Neural crest cell (in vitro differentiated cells): ENCODE data around the gene GLYATL2. TPM values are rescaled to one million over a fixed set of nuclear protein-coding genes. Genes with fewer than 3 reads are reported as not detected.

ENCODE experiments used
- DNase-seq: peaks from one replicate; pipeline ENCODE4 v3.0.0; 2021; ENCODE audit warnings: low read depth, mixed read lengths, low spot score
- H3K27ac Mint-ChIP-seq: one replicate; pipeline ENCODE4 v1.8.0; 2021; ENCODE audit warnings: mild to moderate bottlenecking, mixed read lengths; ENCODE audit not compliant: unreplicated experiment
- H3K27me3 Mint-ChIP-seq: 2 replicates; pipeline ENCODE4 v1.8.0; 2021; ENCODE audit warnings: low read depth, mild to moderate bottlenecking, mixed read lengths
- H3K36me3 Mint-ChIP-seq: 2 replicates; pipeline ENCODE4 v1.8.0; 2021; ENCODE audit warnings: low read depth, mild to moderate bottlenecking, mixed read lengths
- H3K4me1 Mint-ChIP-seq: 2 replicates; pipeline ENCODE4 v1.8.0; 2021; ENCODE audit warnings: mixed read lengths
- H3K4me3 Mint-ChIP-seq: one replicate; pipeline ENCODE4 v1.8.0; 2021; ENCODE audit warnings: mild to moderate bottlenecking, mixed read lengths
- H3K9me3 Mint-ChIP-seq: 2 replicates; pipeline ENCODE4 v1.8.0; 2021; ENCODE audit warnings: mixed read lengths
- long read RNA-seq: library from polyadenylated mRNA; unstranded; transcript quantifications from one replicate; pipeline ENCODE4 v2.0.0, GENCODE V29; 2020
- total RNA-seq: library from RNA; stranded (reverse); gene quantifications from 2 replicates; pipeline ENCODE4 v1.2.1, GENCODE V29; 2021
- TF ChIP-seq, protein P1 (sequence below): fragments of 200-600 bp; sonication (generic); conservative IDR thresholded peaks from 2 replicates; pipeline ENCODE4 v1.5.0; 2021; ENCODE audit warnings: antibody characterized with exemption, mild to moderate bottlenecking

Gene GLYATL2, protein sequence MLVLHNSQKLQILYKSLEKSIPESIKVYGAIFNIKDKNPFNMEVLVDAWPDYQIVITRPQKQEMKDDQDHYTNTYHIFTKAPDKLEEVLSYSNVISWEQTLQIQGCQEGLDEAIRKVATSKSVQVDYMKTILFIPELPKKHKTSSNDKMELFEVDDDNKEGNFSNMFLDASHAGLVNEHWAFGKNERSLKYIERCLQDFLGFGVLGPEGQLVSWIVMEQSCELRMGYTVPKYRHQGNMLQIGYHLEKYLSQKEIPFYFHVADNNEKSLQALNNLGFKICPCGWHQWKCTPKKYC
- total RNA-seq = 2.3 and 2.4 TPM in 2 replicates
- long read RNA-seq, partial matches to known transcripts = 3 of 12 reads
- long read RNA-seq, other reads (novel, unspliced or antisense) = 9 of 12 reads

DNA sequence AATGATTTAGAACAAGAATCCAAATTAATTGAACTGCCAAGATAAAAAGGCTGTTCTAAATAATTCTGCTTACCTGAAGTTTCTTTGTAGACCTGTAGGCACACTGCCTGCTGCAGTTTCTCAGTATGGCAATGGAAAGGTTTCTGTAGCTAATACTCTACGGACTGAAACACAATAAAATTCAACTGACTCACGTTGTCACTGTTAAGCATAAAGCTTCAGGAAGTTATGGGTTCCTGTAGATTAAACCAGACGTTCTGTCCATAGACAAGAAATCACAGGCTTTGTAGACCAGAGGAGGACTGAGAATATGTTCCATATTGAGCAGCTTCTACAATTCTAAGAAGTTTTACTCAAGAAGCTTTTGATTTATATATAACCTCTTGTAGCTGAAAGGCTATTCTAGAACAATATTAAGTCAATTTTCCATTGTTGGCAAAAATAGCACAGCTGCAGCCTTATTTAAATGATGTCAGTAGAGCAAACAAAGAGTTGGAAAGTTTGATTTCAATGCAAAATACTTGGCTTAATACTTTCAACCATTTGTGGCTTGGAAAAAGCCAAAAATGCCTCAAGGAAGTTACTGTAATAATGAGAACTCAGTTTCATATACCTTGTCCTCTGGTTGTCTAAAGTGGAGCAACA is at the start of gene GLYATL2:
Gene GLYATL2 (minus strand): TSS at position 344 of the 645 bp plus-strand sequence. CDS start 5,092 bp downstream, outside the sequence.
- no peaks in the 10 kb centered on the region for H3K9me3 Mint-ChIP-seq
- no peaks in the 10 kb centered on the region for H3K4me1 Mint-ChIP-seq
- no peak within 1 kb of the TSS for H3K27ac Mint-ChIP-seq
- DNase-seq = no peak
- H3K27me3 Mint-ChIP-seq = no peaks in the 10 kb centered on the region
- TF ChIP-seq, protein P1, sequence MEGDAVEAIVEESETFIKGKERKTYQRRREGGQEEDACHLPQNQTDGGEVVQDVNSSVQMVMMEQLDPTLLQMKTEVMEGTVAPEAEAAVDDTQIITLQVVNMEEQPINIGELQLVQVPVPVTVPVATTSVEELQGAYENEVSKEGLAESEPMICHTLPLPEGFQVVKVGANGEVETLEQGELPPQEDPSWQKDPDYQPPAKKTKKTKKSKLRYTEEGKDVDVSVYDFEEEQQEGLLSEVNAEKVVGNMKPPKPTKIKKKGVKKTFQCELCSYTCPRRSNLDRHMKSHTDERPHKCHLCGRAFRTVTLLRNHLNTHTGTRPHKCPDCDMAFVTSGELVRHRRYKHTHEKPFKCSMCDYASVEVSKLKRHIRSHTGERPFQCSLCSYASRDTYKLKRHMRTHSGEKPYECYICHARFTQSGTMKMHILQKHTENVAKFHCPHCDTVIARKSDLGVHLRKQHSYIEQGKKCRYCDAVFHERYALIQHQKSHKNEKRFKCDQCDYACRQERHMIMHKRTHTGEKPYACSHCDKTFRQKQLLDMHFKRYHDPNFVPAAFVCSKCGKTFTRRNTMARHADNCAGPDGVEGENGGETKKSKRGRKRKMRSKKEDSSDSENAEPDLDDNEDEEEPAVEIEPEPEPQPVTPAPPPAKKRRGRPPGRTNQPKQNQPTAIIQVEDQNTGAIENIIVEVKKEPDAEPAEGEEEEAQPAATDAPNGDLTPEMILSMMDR = no peak
- H3K36me3 Mint-ChIP-seq = no peaks in the 10 kb centered on the region
- no peak within 1 kb of the TSS for H3K4me3 Mint-ChIP-seq

DNA sequence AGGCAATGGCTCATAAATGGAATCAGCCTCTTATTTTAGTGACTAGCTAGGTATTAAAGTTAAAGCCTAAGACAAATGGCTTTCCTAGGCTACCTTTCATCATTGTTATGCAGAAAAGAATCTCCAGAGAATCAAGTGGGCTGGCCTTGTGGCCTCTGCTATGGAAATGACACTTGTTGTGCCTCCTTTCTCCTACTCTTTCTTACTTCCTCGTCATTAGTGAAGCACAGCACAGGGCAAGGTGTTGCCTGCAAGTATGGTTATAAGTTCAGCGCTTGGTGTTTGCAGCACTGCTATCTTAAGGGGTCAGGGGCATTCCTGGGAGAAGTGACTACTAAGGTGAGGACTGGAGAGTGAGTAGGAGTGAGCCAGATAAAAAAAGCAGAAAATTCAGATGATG is 49.4 kb upstream of the GLYATL2 start:
- H3K9me3 Mint-ChIP-seq = peaks cover 2% of the 10 kb centered on the region
- TF ChIP-seq, protein P1 = no peak
- H3K4me1 Mint-ChIP-seq = no peaks in the 10 kb centered on the region
- H3K4me3 Mint-ChIP-seq = no peak overlapping the region
- peaks cover 31% of the 10 kb centered on the region for H3K36me3 Mint-ChIP-seq
- no peak overlapping the region for H3K27ac Mint-ChIP-seq
- no peak for DNase-seq
- H3K27me3 Mint-ChIP-seq = no peaks in the 10 kb centered on the region

DNA sequence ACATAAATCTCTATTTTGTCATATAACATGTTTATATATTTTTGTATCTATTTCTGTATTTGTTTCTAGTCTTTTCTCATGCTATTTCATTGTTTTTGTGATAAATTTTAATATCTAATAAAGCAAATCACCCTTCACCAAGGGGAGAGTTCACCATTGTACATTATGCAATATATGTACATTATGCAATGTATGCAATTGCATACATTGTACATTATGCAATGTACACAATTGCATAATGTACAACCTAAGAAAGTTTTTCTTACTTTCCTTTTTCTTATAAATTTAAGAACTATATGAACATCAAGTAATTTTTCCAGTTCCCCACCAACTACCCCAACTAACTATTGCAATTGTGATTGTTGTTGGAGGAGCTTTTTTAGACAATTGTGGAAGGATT is 44.1 kb upstream of the GLYATL2 start:
- no peaks in the 10 kb centered on the region for H3K4me1 Mint-ChIP-seq
- no peak overlapping the region for H3K4me3 Mint-ChIP-seq
- TF ChIP-seq, protein P1 = no peak
- peaks cover 52% of the 10 kb centered on the region for H3K36me3 Mint-ChIP-seq
- H3K9me3 Mint-ChIP-seq = peaks cover 11% of the 10 kb centered on the region
- H3K27ac Mint-ChIP-seq = no peak overlapping the region
- H3K27me3 Mint-ChIP-seq = no peaks in the 10 kb centered on the region
- DNase-seq = no peak

DNA sequence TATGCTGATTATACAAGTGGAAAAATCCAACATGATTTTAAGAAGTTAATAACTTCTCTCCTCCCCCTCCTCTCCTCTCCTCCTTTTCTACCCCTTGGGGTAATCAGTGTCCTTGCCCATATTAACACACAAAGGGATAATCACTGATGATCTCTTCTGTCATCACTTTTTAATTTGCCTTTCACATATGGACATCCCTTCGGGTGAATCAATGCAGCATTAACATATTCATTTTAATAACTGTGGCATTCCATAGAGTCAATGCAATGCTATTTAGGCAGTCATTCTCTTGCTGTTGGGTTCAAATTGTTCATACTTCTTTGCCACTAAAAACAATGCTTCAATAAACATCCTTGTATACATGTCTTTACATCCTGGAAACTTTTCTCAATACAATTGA is 42.9 kb upstream of the GLYATL2 start:
- H3K9me3 Mint-ChIP-seq = peaks cover 16% of the 10 kb centered on the region
- no peaks in the 10 kb centered on the region for H3K27me3 Mint-ChIP-seq
- H3K4me1 Mint-ChIP-seq = no peaks in the 10 kb centered on the region
- no peak overlapping the region for H3K4me3 Mint-ChIP-seq
- peaks cover 57% of the 10 kb centered on the region for H3K36me3 Mint-ChIP-seq
- no peak for DNase-seq
- no peak overlapping the region for H3K27ac Mint-ChIP-seq
- TF ChIP-seq, protein P1 = no peak

DNA sequence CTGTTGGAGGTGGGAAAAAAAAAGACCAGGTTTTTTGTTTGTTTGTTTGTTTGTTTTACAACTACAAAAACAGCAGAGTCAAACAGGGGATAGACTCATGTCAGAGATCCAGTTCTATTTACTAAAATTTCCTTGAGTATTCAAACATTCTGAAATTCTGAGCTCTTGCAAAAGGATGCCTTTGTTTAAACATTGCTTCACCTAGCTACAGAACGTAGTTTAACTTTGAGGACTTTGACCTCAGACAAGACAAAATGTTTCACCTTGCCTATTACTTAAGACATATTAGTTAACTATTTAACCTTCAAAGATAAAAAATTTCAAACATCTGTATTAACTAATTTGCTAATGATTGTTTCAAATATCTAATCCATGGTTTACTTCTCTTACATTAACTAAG is 36.1 kb upstream of the GLYATL2 start:
- DNase-seq = no peak
- Mint-ChIP-seq H3K27ac (no peak overlapping the region), H3K9me3 (peaks cover 25% of the 10 kb centered on the region), H3K4me3 (no peak overlapping the region), H3K27me3 (no peaks in the 10 kb centered on the region), H3K4me1 (no peaks in the 10 kb centered on the region), H3K36me3 (peaks cover 71% of the 10 kb centered on the region)
- TF ChIP-seq, protein P1 = no peak
